Suprapubic skin (tissue), 4 donors: ENCODE measurements around the gene SNX15. TPM values are rescaled to one million over a fixed set of nuclear protein-coding genes. Genes with fewer than 3 reads are reported as not detected.

Source experiments
- DNase-seq, 2 donors: peaks; one replicate each; pipeline ENCODE4 v3.0.0-alpha.2; 2019; ENCODE audit warnings: low spot score in 2 of 2
- H3K27ac ChIP-seq: fragments of 200-600 bp; sonication (generic); one replicate; pipeline ENCODE4 v1.5.1; 2019
- H3K27me3 ChIP-seq: fragments of 200-600 bp; sonication (generic); one replicate; pipeline ENCODE4 v1.5.1; 2019
- H3K36me3 ChIP-seq: fragments of 200-600 bp; sonication (generic); one replicate; pipeline ENCODE4 v1.5.1; 2019
- H3K4me1 ChIP-seq: fragments of 200-600 bp; sonication (generic); one replicate; pipeline ENCODE4 v1.5.1; 2019
- H3K4me3 ChIP-seq: fragments of 200-600 bp; sonication (generic); one replicate; pipeline ENCODE4 v1.5.1; 2019; ENCODE audit warnings: mild to moderate bottlenecking
- H3K9me3 ChIP-seq: fragments of 200-600 bp; sonication (generic); one replicate; pipeline ENCODE4 v1.5.1; 2019
- EP300 ChIP-seq: sonication (generic); formaldehyde crosslinking; IDR thresholded peaks from one replicate; pipeline ENCODE4 v1.6.1; 2017; ENCODE audit warnings: antibody characterized with exemption
- POLR2A ChIP-seq, 2 donors: fragments of 450-650 bp; IDR thresholded peaks; one replicate each; pipeline ENCODE4 v1.6.1; 2017; ENCODE audit warnings: antibody characterized with exemption in 2 of 2, mild to moderate bottlenecking in 2 of 2, moderate library complexity in 2 of 2
- POLR2AphosphoS5 ChIP-seq, 3 donors: sonication (generic); formaldehyde crosslinking; IDR thresholded peaks; one replicate each; pipeline ENCODE4 v1.6.1; 2017; ENCODE audit warnings: antibody characterized with exemption in 3 of 3
- WGBS: methylation state at CpG from one replicate; pipeline ENCODE4 v1.1.5; 2018; 5-methylcytosine and 5-hydroxymethylcytosine counted together
- total RNA-seq, 4 donors: library from RNA; depleted of rRNA; stranded (reverse); fragments of >200 nt; gene quantifications; one replicate each; pipeline ENCODE4 v1.1.0, GENCODE V29; 2016
- TF ChIP-seq, protein P1 (sequence below), 2 donors: fragments of 200-600 bp in 1 of 2; fragments of 450-650 bp in 1 of 2; sonication (generic) in 1 of 2; IDR thresholded peaks; one replicate each; pipeline ENCODE4 v1.5.1; 2016 to 2019; ENCODE audit warnings: antibody characterized with exemption in 2 of 2, mild to moderate bottlenecking in 1 of 2, moderate library complexity in 1 of 2

SNX15 gene
- total RNA-seq, 4 donors from 2014 or later, result 12.1 to 30.9 (median 24.2) TPM

DNA sequence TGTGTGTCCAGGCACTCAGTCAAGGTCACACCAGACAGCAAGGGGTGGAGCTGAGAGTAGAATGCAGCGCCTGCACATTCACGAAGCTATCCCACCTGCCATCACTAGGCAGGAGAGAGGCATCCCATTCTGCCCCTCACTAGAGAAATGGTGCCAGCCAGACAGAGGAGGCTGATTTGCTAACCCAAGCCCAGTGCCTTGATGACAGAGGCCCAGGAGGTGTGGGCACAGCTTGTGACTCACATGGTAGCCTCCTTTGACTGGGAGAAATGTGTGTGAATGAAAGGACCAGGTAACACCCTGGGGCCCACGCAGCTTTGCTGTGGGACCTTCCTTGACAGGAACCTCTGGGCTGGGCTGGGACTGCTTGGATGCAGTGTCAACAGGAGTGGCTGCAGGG is 36.3 kb downstream of the SNX15 start:
- 59% methylated on average over 3 of the region's 3 CpGs for WGBS

DNA sequence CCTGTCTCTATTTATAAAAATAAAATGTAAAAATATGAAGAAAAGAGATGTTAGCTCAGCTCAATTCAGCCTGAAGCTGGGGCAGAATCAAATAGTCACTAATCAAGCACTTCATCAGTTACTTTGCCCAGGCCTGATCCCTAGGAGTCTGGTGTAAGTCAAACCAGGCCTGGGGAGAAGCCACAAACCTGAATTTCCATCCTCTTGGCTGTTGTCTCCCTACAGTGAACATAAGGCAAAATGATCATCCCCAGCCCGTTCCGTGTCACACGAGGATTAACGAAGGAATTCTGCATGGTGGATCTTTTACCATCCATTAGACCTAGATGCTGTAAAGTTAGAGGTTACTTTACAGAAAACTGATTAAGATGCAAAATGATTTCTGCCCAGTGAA is 37.6 kb downstream of the SNX15 start:
- WGBS, result 67% methylated on average over 4 of the region's 4 CpGs

More for the DNA sequence above, 36.3 kb downstream of the SNX15 start:
- Histone ChIP-seq H3K27ac (no peak overlapping the region), H3K36me3 (no peaks in the 10 kb centered on the region), H3K4me3 (no peak overlapping the region), H3K4me1 (no peaks in the 10 kb centered on the region), H3K9me3 (no peaks in the 10 kb centered on the region), H3K27me3 (no peaks in the 10 kb centered on the region)
- no peak for DNase-seq
- TF ChIP-seq, protein P1, sequence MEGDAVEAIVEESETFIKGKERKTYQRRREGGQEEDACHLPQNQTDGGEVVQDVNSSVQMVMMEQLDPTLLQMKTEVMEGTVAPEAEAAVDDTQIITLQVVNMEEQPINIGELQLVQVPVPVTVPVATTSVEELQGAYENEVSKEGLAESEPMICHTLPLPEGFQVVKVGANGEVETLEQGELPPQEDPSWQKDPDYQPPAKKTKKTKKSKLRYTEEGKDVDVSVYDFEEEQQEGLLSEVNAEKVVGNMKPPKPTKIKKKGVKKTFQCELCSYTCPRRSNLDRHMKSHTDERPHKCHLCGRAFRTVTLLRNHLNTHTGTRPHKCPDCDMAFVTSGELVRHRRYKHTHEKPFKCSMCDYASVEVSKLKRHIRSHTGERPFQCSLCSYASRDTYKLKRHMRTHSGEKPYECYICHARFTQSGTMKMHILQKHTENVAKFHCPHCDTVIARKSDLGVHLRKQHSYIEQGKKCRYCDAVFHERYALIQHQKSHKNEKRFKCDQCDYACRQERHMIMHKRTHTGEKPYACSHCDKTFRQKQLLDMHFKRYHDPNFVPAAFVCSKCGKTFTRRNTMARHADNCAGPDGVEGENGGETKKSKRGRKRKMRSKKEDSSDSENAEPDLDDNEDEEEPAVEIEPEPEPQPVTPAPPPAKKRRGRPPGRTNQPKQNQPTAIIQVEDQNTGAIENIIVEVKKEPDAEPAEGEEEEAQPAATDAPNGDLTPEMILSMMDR (IDR thresholded peaks at IDR 0.05), result no peak
- no peak for TF ChIP-seq POLR2AphosphoS5 (IDR thresholded peaks at IDR 0.05)
- no peak for TF ChIP-seq EP300
- TF ChIP-seq POLR2A (IDR thresholded peaks at IDR 0.05), result no peak

DNA sequence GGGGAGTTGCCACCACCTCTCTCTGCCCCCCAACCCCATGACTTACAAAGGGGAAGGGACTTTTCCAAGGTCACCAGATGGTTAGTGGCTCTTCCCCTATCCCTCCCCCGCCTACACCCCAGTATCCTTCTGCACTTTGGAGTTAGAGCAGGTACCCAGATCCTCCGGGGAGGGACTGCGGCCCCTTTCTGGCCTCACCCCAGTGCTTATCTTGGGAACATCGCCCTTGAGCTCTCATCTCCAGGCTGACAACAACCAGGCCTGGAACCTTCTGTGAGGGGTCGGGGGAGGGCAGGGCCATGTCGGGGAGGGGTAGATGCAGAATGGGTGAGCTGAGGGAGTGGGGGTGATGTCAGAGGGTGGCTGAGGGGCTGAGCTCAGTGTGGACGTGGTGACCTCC is 38.6 kb downstream of the SNX15 start:
- no peaks in the 10 kb centered on the region for H3K9me3 ChIP-seq
- WGBS, result 75% methylated on average over 7 of the region's 7 CpGs
- TF ChIP-seq POLR2A (IDR thresholded peaks at IDR 0.05) (no peak), EP300 (no peak), POLR2AphosphoS5 (IDR thresholded peaks at IDR 0.05) (no peak)
- TF ChIP-seq, protein P1 (IDR thresholded peaks at IDR 0.05), result no peak
- H3K4me3 ChIP-seq, result no peak overlapping the region
- DNase-seq, result no peak
- H3K4me1 ChIP-seq, result no peaks in the 10 kb centered on the region
- H3K36me3 ChIP-seq, result no peaks in the 10 kb centered on the region
- H3K27ac ChIP-seq, result no peak overlapping the region
- no peaks in the 10 kb centered on the region for H3K27me3 ChIP-seq

More for the DNA sequence above, 37.6 kb downstream of the SNX15 start:
- Histone ChIP-seq H3K9me3 (no peaks in the 10 kb centered on the region), H3K4me3 (no peak overlapping the region), H3K4me1 (no peaks in the 10 kb centered on the region), H3K27ac (no peak overlapping the region), H3K27me3 (no peaks in the 10 kb centered on the region), H3K36me3 (no peaks in the 10 kb centered on the region)
- TF ChIP-seq POLR2A (IDR thresholded peaks at IDR 0.05), result no peak
- TF ChIP-seq, protein P1 (IDR thresholded peaks at IDR 0.05), result no peak
- TF ChIP-seq EP300, result no peak
- no peak for TF ChIP-seq POLR2AphosphoS5 (IDR thresholded peaks at IDR 0.05)
- no peak for DNase-seq

DNA sequence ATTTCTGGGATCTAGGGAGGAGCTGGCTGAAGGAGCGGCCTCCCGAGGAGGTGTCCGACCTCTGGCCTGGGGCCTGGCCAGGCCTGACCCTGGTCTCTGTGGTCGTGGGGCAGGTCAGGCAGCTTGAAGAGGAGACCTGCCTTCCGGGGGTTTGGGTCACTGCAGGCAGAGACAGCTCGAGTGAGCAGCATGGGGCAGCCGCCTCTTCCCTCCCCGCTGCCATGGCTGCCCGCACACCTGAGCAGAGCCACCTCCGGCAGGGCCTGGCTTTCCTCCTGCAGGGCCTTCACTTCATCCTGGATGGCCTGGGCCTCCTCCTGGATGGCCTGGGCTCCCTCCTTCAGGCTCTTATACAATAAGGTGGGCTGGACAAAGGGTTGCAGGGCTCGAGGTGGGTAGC is 39.1 kb downstream of the SNX15 start:
- Histone ChIP-seq H3K36me3 (no peaks in the 10 kb centered on the region), H3K9me3 (no peaks in the 10 kb centered on the region), H3K27me3 (no peaks in the 10 kb centered on the region), H3K4me3 (no peak overlapping the region), H3K27ac (no peak overlapping the region), H3K4me1 (no peaks in the 10 kb centered on the region)
- 70% methylated on average over 2 of the region's 11 CpGs for WGBS
- no peak for DNase-seq
- no peak for TF ChIP-seq POLR2A (IDR thresholded peaks at IDR 0.05)
- TF ChIP-seq POLR2AphosphoS5 (IDR thresholded peaks at IDR 0.05), result no peak
- no peak for TF ChIP-seq EP300
- TF ChIP-seq, protein P1 (IDR thresholded peaks at IDR 0.05), result no peak

DNA sequence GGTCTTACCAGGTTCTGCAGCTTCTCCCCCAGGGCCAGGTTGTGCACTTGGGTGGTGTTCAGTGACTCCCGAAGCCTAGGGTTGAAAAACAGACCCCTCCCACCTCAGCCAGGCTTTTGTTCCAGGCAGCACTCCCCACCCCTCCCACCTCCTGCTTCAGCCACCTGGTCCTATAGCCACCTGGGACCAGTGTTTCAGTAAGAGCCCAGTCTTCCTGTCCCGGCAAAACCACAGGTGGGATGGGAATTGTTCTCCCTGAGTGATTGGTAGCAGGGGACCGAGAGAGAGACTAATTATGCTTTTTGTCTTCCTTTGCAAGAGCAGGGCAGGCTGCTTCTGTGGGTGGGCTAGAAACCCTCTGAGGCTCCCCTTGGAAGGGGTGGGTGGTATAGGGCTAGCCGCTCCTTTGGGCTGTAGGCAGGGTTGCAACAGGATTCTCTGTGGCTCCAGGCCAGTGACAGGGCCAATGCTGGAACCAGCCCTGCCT is 39.6 kb downstream of the SNX15 start:
- Histone ChIP-seq H3K4me3 (no peak overlapping the region), H3K27ac (no peak overlapping the region), H3K9me3 (no peaks in the 10 kb centered on the region), H3K36me3 (no peaks in the 10 kb centered on the region), H3K27me3 (no peaks in the 10 kb centered on the region), H3K4me1 (no peaks in the 10 kb centered on the region)
- 71% methylated on average over 3 of the region's 4 CpGs for whole genome bisulfite sequencing
- no peak for DNase-seq
- TF ChIP-seq EP300 (no peak), POLR2A (IDR thresholded peaks at IDR 0.05) (no peak), POLR2AphosphoS5 (IDR thresholded peaks at IDR 0.05) (no peak)
- TF ChIP-seq, protein P1 (IDR thresholded peaks at IDR 0.05), result no peak
